Activated effector memory CD4-positive, alpha-beta T cell treated with anti-CD3 and anti-CD28 coated beads, Interleukin-2, amount 50 U/mL, for 16 hours (primary cell): ENCODE measurements around the gene LEMD2.

Experiments used
- DNase-seq: peaks from one replicate; pipeline ENCODE4 v3.0.0-alpha.2; 2020

The LEMD2 gene

DNA sequence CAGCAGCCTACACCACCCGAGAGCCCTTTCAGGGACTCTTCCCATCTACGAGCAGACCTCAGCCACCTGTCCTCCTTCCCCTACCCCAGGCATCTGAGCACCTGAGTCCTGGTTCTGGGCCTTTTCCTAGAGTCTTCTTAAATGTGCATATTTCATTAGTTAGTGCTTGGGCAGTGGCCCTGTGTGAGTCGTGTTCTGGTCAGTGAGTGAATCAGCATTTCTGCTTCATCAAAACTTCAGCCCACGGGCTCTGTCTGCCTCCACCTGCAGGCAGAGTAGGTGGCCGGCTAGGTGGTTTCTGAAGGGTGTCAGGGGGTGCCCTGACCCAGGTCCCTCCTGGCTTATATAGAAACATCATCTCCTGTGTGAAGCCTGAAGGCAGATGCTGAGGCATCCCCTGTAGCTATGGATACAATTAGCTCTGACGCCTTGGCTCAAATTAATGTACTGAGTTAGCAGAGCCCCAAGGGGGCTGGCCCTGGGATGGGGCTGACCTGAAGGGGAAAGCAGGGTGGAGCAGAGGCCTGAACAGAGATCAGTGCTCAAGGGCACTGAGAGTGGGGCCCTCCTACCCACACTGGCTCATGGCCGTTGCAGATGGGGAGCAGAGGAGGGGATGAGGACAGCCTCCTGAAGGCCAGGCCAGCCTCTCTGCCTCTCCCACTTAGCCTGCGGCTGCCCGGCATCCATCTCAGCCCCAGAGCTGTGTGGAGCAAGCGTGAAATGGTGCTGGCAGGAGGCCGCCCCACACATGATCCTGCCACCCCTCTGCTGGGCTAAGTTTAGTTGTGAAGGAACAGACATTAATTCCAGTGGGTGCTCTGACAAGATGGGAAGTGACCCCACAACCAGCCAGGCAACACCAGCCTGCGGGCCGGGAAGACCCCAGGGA lies 55.9 kb downstream of the LEMD2 start:
- no peak for DNase-seq

DNA sequence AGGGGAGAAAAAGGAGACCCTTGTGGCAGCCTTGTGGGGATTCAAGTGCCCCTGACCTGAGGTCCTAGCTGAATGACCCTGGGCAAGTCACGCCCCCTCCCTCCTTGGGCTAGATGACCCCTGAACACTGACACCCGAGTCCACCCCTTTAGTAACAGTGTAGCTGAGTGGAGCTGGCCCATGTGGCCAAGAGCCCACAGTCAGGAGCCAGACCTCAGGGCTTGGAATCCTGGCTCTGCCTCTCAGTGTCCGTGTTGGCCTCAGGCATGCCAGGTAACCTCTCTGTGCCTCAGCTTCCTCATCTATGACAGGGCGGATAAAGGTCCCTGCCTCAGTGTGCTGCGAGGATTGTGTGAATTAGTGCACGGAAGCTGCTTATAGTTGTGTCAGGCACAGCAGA lies 56.5 kb downstream of the LEMD2 start:
- DNase-seq, result no peak

DNA sequence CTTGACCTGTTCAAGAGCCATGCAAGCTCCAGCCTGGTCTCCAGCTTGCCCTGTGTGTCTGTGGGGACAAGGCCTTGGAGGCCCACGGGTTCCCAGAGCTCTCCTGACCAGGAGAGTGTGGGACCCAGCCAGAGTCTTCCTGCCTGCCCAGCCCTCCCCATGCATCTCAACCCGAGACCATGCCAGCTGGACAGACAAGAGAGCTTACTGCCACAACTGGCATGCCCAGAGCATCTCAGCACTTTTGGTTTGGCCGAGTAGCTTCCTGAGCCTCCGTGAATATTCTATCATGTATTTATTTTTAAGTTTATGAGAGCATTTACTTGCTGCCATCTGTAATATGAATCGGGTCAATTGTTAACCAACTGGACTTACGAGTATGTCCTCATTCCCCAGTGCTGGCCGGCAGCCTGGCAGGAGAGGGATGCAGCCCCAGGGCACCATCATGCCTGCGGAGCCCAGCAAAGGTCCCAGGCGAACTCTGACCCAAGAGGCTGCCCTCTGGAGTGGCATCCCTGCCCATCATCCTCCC lies 57.1 kb downstream of the LEMD2 start:
- no peak for DNase-seq

DNA sequence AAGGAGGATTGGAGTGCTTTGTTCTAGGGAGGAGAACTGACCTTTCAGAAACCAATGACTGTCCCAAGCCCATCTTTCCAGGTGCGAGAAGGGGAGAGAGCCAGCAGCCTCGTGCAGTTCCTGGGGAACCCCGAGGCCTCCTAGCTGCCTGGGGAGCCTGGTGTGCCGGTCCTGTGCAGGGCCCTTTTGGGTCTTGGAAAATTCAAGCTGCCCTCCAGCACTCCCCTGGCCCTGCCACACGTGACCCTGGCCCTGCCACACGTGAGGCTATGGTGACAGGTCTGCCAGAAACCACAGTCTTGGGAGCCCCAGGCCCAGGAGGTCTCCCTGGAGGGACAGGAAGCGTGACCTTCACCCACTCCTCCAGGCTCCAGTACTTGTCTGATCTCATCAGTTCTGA lies 57.9 kb downstream of the LEMD2 start:
- no peak for DNase-seq

DNA sequence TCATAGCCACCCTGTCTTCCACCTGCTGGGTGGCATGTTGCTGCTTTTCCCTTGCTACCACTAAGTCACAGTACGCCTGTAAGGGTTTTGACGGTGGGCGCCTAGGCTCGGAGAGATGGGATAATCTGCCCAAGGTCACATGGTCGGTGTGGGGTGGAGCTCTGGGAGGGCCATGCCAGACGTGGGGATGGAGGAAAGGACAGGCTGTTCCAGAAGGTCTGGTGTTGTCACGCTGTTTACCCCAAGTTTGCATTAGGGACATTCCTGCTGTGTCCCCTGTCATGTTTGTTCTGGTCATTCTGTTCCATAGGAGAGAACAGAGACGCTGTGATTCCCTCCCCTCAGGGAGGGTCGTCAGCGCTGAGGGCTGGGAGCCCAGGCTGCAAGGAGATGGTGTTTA lies 58.3 kb downstream of the LEMD2 start:
- DNase-seq, result no peak

DNA sequence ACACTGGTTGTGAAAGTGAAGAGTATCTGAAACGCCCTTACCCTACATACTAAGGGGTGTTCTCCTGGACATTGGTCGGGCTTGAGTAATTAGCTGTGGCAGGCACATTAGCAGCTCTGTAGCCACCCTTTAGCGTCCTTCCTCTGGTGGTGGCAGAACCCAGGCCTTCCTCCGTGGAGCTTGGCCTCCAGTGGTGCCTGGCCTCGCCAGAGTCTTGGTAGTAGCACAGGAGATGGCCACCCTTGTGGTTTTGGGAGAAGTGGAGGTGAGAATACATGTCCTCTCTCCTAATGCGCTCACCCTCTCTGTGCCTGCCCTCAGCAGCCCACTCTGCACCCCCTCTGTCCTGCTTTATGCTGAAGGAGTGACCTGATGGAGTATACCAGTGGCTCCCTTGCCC lies 59.9 kb downstream of the LEMD2 start:
- DNase-seq, result no peak

DNA sequence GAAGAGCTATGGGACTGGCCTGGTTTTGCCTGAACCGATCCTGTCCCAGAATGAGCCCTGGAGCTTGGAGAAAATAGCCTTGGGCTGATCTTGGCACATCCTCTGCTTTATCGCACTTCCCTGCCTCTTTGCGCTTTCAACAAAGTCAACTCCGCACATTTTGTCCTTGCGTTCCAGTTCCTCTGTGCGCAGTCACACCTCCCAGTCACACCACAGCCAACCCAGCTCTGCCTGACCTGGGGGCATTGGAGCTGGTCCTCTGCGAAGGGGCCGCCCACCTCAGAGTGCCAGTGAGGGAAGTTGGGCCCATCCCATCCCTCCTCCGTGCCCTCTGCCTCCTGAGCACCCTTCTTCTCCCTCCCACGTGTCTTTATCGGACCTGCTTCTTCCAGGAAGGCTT lies 60.5 kb downstream of the LEMD2 start:
- DNase-seq, result no peak

DNA sequence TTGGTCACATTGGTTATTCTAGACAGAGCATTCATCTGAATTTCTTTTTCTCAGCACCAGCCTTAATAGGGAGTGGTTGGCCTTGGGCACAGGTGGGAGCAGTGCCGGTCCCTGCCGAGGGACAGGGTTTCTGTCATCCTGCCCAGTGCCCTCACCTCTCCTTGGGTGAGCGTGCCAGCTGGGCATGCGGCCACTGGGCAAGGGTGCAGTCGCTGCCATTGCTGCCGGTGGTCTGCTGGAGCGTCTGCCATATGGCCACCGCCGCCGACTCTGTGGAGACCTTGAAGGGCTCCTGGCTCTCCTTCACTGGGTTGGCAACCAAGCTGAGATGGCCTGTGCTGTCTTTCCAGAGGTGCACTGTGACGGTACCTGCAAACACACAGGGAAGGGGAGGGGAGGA lies 61.0 kb downstream of the LEMD2 start:
- no peak for DNase-seq

DNA sequence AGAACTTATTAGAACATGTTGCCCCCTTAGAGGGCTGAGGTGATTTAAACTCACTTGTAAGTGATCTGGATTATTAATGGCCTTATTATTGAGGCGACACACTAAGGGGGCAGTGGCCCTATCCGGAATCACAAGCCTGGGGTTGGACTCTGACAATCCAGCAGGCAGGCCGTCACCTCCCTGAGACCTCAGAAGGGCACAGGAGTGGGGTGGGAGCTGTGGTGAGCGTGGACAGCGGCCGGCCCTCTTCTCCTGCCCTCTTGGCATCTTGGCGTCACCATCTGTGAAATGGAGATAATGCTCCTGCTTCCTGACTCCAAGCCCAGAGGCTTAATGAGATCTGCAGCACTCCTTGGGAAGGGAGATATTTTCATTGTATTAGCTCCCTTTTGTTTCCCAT lies 61.8 kb downstream of the LEMD2 start:
- DNase-seq, result no peak

DNA sequence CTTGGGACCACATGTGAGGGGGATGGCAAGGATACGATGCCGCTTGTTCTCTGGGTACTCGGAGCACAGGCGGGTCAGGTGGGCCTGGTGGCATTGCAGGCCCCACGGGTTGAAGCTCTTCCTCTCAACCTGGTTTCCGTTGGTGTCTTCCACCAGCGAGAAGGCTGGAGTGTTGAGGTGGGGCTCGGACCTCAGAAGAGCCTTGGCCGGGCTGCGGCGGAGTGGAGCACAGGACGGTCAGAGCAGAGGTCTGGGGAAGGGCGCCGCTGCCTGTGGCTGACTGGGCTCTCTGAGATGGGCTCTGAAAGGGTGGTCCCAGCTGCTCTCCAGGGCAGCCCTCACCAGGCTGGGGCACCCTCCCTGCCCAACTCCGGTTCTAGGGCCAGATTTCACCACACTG lies 62.2 kb downstream of the LEMD2 start:
- DNase-seq, result no peak

DNA sequence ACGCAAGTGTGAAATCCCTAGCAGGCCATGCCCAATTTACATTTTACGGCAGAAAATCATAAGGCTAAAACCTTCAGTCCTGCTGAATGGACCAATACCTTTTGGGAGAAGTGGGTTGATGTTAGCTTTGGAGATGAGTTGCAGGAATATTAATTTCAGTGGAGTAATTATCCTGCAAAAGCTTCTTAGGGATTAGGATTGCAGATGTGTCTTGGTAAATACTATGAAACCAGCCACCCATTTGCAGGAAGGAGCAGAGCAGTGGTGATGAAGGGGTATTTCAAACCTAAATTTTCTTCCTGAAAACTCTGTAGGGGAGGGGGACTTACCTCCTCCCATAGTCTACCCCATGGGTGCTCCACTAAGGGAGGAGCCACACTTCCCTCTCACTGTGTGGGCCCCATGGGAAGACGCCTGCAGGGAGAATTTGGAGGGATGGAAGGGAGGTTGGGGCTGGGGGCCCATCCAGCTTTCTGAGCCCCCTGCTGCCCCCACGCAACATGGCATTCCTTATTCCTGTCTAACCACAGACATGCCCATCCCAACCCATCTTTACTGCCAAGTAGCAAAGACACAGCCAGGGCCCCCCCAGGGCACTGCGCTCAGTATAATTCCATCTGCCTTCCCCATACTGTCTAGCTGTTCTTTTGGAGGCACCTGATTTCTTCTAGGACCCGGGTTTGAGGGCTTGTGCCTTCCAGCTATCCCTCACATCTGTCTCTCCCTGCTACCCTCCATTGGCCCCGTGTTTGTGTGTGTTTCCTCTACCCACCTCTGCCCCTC lies 62.8 kb downstream of the LEMD2 start:
- no peak for DNase-seq

DNA sequence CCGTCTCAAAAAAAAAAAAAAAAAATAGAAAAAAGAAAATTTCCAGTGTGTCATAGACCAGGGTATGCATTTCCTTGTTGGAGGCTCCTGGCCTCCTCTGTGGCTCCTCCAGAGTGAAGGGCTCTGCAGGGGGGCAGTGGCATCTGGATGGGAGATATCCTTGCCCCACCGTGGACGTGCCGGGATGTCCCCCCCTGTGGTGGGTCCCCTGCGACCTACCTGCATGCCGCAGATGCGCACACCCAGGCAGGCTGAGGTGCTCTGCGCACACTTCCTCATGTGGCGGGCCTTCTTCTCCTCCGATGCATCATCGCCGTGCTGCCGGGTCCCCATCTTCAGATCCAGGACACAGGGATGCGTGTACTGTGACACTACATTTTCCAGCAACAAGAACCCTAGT lies 63.7 kb downstream of the LEMD2 start:
- DNase-seq, result no peak

DNA sequence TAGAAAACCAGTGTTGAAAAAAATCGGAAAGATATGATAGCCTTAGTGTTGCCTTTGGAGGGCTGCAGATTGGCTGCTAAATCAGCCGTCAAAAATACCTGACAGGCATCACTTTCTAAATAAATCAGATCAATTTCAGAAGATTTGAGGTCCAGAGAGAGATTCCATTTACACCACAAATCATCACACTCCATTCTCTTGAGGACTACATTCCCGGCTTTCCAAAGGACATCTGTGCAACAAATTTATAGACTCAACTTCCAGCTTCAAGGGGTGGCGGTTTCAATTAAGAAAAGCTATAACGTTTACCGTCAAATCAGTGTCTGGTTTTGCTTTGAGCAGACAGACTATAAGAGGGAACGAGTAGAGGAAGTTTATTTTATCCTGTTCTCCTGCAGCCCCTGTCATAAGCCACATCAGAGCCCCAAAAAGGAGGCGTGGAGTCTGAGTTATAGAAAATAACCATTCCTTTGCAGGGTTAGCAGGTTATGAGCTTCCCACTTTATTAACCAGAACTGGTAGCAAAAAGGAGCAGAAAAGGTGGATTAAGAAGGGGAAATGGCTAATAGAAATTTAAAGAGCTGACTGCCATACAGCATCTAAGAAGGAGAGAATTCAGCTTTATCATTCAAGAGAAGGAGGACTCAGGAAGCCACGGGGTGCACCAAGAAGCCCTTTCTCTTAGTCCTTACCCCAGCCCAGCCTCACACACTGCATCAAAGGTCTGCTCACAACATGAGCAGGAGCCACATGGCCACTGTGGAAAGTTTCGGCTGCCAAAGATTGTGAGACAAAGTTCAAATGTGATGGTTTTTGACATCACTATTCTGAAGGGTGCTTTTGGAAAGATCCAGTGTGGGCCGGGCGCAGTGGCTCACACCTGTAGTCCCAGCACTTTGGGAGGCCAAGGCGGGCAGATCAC lies 64.6 kb downstream of the LEMD2 start:
- no peak for DNase-seq

DNA sequence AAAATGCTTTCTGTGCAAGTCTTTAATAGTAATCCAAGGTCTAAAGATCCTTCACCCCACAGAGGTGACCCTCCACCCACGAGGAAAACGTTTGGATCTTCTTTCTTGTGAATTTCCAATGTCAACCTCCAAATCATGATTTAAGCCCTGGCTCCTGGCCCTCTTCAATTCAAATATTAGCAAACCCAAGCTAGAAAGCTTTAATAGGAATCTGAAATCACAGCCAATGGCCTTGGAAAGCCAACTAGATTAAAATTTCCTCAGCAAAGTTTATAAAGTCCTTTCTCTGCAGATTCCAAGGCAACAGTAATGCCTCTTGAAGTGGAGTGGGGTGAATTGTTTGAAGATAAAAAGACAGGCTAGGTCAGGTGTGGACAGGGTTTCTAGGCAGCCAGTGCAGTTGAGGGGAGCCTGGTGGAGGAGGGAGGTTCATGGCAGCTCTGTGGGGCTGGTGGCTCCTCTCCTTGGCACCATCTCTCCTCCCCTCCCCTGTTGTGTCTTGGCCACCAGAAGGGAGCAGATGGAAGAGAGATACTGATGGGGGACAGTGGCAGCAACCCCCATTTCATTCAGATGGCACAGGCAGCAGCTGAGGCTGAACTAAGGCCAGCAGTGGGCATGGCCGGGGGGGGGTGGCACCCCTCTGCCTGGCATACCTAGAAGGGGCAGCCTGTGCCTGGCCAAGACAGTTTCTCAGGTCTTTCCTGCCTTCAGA lies 65.4 kb downstream of the LEMD2 start:
- DNase-seq, result no peak

DNA sequence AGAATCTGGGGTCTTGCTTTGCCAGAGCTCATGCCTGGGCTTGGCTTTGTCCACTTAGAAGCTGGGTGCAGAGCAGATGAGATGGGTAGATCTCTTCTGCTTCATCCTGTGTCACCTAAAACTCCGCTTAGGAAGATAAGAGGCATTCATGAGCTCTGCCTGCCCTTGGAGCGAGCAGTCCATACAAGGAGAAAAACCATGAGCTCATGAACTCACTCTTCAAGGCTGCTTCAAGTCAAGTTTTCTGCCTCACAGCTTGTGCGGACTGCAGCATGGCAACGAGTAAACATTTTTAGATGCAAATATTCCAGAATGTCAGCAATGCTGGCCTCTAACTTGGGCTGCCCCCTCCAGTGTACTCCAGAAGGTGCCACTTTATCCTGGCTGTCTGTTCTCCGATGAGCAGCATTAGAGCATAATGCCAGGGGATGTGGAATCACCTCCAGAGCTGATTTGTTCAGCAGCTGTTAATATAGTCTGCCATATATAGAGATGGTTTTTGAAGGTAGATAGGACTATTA lies 66.8 kb downstream of the LEMD2 start:
- DNase-seq, result no peak

DNA sequence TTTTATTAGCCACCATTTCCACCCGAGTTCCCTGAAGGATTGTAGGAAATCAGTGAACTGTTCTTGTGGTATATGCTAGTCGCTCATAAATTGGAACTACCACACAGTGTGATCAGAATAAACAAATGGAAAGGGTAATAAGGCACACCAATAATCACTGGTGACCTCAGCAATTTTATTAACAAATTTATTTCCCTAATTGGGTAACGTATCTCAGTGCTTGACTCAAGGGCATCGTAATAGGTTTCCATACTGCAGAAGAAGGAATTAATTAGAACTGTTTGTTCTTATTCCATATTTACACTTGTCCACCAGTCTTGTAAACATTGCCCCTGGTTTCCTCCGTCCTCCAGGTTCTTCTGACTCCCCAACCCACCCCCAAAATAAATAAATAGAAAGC lies 67.4 kb downstream of the LEMD2 start:
- DNase-seq, result no peak
